Measurements from ENCODE around the gene MAX. TPM values are rescaled to one million over a fixed set of nuclear protein-coding genes. Genes with fewer than 3 reads are reported as not detected.
A peak's percentile ranks its signal among the peaks of the same experiment; 100 is the strongest.

Gene MAX, protein sequence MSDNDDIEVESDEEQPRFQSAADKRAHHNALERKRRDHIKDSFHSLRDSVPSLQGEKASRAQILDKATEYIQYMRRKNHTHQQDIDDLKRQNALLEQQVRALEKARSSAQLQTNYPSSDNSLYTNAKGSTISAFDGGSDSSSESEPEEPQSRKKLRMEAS
- 41.4 TPM for total RNA-seq (2021; ENCODE audit: unreplicated experiment)
- 41.3 TPM for polyA plus RNA-seq (2012; ENCODE audit: insufficient read length)
- percentile 53 among the genes with signal in this experiment for Bru-seq, nascent RNA
- percentile 54 among the genes with signal in this experiment for BruChase-seq, experiment 1, labeled RNA remaining after a 2-hour chase
- BruChase-seq, experiment 2, labeled RNA remaining after a 6-hour chase: percentile 52 among the genes with signal in this experiment
- long read RNA-seq, partial matches to known transcripts: 0 of 6 reads
- long read RNA-seq, other reads (novel, unspliced or antisense): 3 of 6 reads

GRCh38 chr14:65102441-65103149 lies at the start of gene MAX:
Gene MAX (minus strand): TSS chr14:65102517. CDS start chr14:65102339, 178 bp downstream.
- in situ Hi-C loops (cut with HindIII; ENCODE audit: low pct_unique_long_range_greater_than_20kb, low sequenced_read_pairs): no loop called here
- CTCF ChIA-PET: interaction anchor here (0.6 kb wide), 2 partner anchors 14 to 122 kb away, joined by 3 to 6 read pairs; no protein-coding TSS in a partner anchor

GRCh38 chr14:65151609-65151956 lies 49.3 kb upstream of the MAX start:
- no peak for TF ChIP-seq POLR2AphosphoS5 (IDR thresholded peaks at IDR 0.05; ENCODE audit: low read depth, low read length)
- no peak for TF ChIP-seq SIN3A (IDR thresholded peaks at IDR 0.05; ENCODE audit: borderline replicate concordance, insufficient read depth, low read depth, low read length)
- TF ChIP-seq, protein P1, sequence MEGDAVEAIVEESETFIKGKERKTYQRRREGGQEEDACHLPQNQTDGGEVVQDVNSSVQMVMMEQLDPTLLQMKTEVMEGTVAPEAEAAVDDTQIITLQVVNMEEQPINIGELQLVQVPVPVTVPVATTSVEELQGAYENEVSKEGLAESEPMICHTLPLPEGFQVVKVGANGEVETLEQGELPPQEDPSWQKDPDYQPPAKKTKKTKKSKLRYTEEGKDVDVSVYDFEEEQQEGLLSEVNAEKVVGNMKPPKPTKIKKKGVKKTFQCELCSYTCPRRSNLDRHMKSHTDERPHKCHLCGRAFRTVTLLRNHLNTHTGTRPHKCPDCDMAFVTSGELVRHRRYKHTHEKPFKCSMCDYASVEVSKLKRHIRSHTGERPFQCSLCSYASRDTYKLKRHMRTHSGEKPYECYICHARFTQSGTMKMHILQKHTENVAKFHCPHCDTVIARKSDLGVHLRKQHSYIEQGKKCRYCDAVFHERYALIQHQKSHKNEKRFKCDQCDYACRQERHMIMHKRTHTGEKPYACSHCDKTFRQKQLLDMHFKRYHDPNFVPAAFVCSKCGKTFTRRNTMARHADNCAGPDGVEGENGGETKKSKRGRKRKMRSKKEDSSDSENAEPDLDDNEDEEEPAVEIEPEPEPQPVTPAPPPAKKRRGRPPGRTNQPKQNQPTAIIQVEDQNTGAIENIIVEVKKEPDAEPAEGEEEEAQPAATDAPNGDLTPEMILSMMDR (IDR thresholded peaks at IDR 0.05): no peak
- TF ChIP-seq, protein P2, sequence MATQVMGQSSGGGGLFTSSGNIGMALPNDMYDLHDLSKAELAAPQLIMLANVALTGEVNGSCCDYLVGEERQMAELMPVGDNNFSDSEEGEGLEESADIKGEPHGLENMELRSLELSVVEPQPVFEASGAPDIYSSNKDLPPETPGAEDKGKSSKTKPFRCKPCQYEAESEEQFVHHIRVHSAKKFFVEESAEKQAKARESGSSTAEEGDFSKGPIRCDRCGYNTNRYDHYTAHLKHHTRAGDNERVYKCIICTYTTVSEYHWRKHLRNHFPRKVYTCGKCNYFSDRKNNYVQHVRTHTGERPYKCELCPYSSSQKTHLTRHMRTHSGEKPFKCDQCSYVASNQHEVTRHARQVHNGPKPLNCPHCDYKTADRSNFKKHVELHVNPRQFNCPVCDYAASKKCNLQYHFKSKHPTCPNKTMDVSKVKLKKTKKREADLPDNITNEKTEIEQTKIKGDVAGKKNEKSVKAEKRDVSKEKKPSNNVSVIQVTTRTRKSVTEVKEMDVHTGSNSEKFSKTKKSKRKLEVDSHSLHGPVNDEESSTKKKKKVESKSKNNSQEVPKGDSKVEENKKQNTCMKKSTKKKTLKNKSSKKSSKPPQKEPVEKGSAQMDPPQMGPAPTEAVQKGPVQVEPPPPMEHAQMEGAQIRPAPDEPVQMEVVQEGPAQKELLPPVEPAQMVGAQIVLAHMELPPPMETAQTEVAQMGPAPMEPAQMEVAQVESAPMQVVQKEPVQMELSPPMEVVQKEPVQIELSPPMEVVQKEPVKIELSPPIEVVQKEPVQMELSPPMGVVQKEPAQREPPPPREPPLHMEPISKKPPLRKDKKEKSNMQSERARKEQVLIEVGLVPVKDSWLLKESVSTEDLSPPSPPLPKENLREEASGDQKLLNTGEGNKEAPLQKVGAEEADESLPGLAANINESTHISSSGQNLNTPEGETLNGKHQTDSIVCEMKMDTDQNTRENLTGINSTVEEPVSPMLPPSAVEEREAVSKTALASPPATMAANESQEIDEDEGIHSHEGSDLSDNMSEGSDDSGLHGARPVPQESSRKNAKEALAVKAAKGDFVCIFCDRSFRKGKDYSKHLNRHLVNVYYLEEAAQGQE (IDR thresholded peaks at IDR 0.05; ENCODE audit: insufficient read depth in 1 of 2, low read depth in 2 of 2, low read length in 1 of 2): no peak
- no peak for TF ChIP-seq TCF7L2 (IDR thresholded peaks at IDR 0.05; ENCODE audit: low read depth, low read length)
- intact Hi-C loops (cut with micrococcal nuclease; ENCODE audit: unreplicated experiment) (no loop called here), in situ Hi-C loops (cut with HindIII; ENCODE audit: low pct_unique_long_range_greater_than_20kb, low sequenced_read_pairs) (no loop called here)
- Histone ChIP-seq H3K9me3 (ENCODE audit: control insufficient read depth, insufficient read depth, low read depth, low read length) (no peaks in the 10 kb centered on the region), H3K36me3 (ENCODE audit: control insufficient read depth, insufficient read depth, low read length) (no peaks in the 10 kb centered on the region), H3K4me1 (ENCODE audit: control insufficient read depth, insufficient read depth, low read length) (no peaks in the 10 kb centered on the region), H3K27ac (ENCODE audit: low read length) (no peak overlapping the region), H3K4me3 (ENCODE audit: low read depth in 2 of 2, low read length in 2 of 2) (no peak overlapping the region), H3K27me3 (ENCODE audit: control insufficient read depth, insufficient read depth, low read length) (0 out of 2 replicates have a peak, but pooled peaks cover 2% of the 10 kb centered on the region)
- CTCF ChIA-PET: no interaction called here
- no peak for DNase-seq (ENCODE audit: low read depth, low spot score)
- POLR2A ChIA-PET: no interaction called here
- no TSS peak for BruUV-seq (replicated peaks)
- no peak for ATAC-seq

More at GRCh38 chr14:65102441-65103149, at the start of gene MAX:
- 0 out of 2 replicates have a peak, but pooled peaks have one; percentile 19 for TF ChIP-seq SIN3A (IDR thresholded peaks at IDR 0.05; ENCODE audit: borderline replicate concordance, insufficient read depth, low read depth, low read length)
- TF ChIP-seq, protein P1 (IDR thresholded peaks at IDR 0.05): no peak
- TF ChIP-seq, protein P2 (IDR thresholded peaks at IDR 0.05; ENCODE audit: insufficient read depth in 1 of 2, low read depth in 2 of 2, low read length in 1 of 2): no peak
- Histone ChIP-seq H3K4me1 (ENCODE audit: control insufficient read depth, insufficient read depth, low read length) (peaks cover 6% of the 10 kb centered on the region; the same call in 1 of the 2 replicates), H3K27ac (ENCODE audit: low read length) (peak within 1 kb of the TSS; percentile 73), H3K9me3 (ENCODE audit: control insufficient read depth, insufficient read depth, low read depth, low read length) (no peaks in the 10 kb centered on the region), H3K4me3 (ENCODE audit: low read depth in 2 of 2, low read length in 2 of 2) (peak within 1 kb of the TSS; percentile 77 to 78), H3K27me3 (ENCODE audit: control insufficient read depth, insufficient read depth, low read length) (no peaks in the 10 kb centered on the region), H3K36me3 (ENCODE audit: control insufficient read depth, insufficient read depth, low read length) (peaks cover 6% of the 10 kb centered on the region)
- no TSS peak for BruUV-seq (replicated peaks)
- POLR2A ChIA-PET: interaction anchor here (0.6 kb wide), 1 partner anchor 695 kb away, joined by 8 read pairs; no protein-coding TSS in a partner anchor
- intact Hi-C loops (cut with micrococcal nuclease; ENCODE audit: unreplicated experiment): no loop called here
- peak; percentile 97 for ATAC-seq
- peak; percentile 69 for DNase-seq (ENCODE audit: low read depth, low spot score)
